Nephron progenitor cell (in vitro differentiated cells): ENCODE results near the gene CDC14C.
"Not testable (repeated sequence)": the region's sequence is repeated elsewhere in the genome, so short reads cannot be mapped to it uniquely, and the experiment has no call there.

Experiments used
- DNase-seq: peaks from one replicate; pipeline ENCODE4 v3.0.0; 2021
- H3K27ac Mint-ChIP-seq: 2 replicates; pipeline ENCODE4 v1.8.0; 2021; ENCODE audit warnings: mild to moderate bottlenecking, moderate library complexity, mixed read lengths
- H3K27me3 Mint-ChIP-seq: 2 replicates; pipeline ENCODE4 v1.8.0; 2021; ENCODE audit warnings: mild to moderate bottlenecking, low read depth, mixed read lengths; ENCODE audit not compliant: poor library complexity
- H3K36me3 Mint-ChIP-seq: 2 replicates; pipeline ENCODE4 v1.8.0; 2021; ENCODE audit warnings: low read depth, mixed read lengths
- H3K4me1 Mint-ChIP-seq: 2 replicates; pipeline ENCODE4 v1.8.0; 2021; ENCODE audit warnings: mixed read lengths
- H3K4me3 Mint-ChIP-seq: 2 replicates; pipeline ENCODE4 v1.8.0; 2021; ENCODE audit warnings: mild to moderate bottlenecking, moderate library complexity, mixed read lengths
- H3K9me3 Mint-ChIP-seq: 2 replicates; pipeline ENCODE4 v1.8.0; 2021; ENCODE audit warnings: mild to moderate bottlenecking, moderate library complexity, mixed read lengths
- TF ChIP-seq, protein P1 (sequence below): fragments of 200-600 bp; sonication (generic); IDR thresholded peaks from 2 replicates; pipeline ENCODE4 v1.5.0; 2021; ENCODE audit warnings: antibody characterized with exemption

The CDC14C gene

DNA sequence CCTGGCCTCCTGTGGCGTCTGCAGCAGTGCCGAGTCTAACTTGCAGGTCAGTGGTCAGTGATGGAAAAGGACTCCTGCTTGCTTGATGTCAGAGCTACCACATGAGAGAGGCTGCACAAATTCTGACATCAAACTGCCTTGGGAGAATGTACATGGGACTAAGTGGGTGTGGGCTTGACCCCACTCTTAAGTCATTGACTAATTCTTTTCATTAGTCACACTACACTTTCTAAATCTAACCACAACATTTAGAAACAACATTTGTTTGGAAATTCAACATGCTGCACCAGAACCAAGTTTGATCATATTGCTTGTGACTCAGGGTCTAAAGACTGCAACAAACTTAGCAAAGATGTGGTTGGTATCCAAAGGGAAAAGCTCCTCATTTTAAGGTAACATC, 24.4 kb upstream of the CDC14C start:
- no peak for DNase-seq
- Mint-ChIP-seq H3K27ac (no peak overlapping the region), H3K36me3 (no peaks in the 10 kb centered on the region), H3K27me3 (peaks cover 2% of the 10 kb centered on the region), H3K9me3 (peaks cover 2% of the 10 kb centered on the region), H3K4me1 (peaks cover 11% of the 10 kb centered on the region), H3K4me3 (no peak overlapping the region)
- TF ChIP-seq, protein P1, sequence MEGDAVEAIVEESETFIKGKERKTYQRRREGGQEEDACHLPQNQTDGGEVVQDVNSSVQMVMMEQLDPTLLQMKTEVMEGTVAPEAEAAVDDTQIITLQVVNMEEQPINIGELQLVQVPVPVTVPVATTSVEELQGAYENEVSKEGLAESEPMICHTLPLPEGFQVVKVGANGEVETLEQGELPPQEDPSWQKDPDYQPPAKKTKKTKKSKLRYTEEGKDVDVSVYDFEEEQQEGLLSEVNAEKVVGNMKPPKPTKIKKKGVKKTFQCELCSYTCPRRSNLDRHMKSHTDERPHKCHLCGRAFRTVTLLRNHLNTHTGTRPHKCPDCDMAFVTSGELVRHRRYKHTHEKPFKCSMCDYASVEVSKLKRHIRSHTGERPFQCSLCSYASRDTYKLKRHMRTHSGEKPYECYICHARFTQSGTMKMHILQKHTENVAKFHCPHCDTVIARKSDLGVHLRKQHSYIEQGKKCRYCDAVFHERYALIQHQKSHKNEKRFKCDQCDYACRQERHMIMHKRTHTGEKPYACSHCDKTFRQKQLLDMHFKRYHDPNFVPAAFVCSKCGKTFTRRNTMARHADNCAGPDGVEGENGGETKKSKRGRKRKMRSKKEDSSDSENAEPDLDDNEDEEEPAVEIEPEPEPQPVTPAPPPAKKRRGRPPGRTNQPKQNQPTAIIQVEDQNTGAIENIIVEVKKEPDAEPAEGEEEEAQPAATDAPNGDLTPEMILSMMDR: no peak

DNA sequence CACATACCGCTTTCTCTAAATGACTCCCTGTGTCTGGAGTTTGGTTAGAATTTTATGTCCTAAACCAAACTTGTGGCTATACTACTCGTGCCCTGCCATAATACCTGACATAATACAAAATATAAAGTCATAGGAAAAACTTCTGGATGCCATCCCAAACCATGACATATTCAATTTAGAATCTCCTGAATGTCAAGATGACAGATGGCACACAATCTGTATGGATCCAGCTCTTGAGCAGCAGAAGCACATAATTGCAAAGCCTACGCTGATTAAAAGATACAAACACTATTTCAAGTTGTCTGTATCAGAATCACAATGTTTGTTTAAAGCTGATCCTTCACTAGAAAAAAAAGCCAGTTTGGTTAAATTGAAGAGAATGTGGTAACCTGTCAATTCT, 22.4 kb upstream of the CDC14C start:
- H3K9me3 Mint-ChIP-seq: peaks cover 8% of the 10 kb centered on the region
- H3K27me3 Mint-ChIP-seq: peaks cover 2% of the 10 kb centered on the region
- no peak overlapping the region for H3K4me3 Mint-ChIP-seq
- peaks cover 11% of the 10 kb centered on the region for H3K4me1 Mint-ChIP-seq
- no peaks in the 10 kb centered on the region for H3K36me3 Mint-ChIP-seq
- TF ChIP-seq, protein P1: no peak
- no peak for DNase-seq
- H3K27ac Mint-ChIP-seq: no peak overlapping the region

DNA sequence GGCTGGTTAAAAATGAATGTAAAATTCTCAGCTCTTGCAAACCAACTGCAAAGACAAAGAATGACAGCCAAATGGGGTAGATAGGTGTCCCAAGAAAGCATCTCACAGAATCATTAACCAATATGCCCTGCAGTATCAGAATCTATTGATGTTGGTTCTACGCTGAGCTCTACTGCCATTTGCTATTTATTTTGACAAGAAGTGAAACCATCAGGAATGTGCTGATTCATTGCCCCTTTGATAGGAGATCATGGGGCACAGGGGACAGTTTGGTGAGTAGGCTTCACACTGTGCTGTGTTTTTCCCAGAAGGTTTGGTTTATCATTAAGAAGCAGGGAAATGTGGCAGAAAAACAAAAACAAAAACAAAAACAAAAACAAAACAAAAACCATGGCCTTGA, 19.4 kb upstream of the CDC14C start:
- peaks cover 4% of the 10 kb centered on the region for H3K4me1 Mint-ChIP-seq
- DNase-seq: no peak
- H3K27ac Mint-ChIP-seq: peak overlapping the region; percentile 42
- TF ChIP-seq, protein P1: no peak
- H3K4me3 Mint-ChIP-seq: no peak overlapping the region
- H3K9me3 Mint-ChIP-seq: peaks cover 13% of the 10 kb centered on the region
- peaks cover 2% of the 10 kb centered on the region for H3K27me3 Mint-ChIP-seq
- no peaks in the 10 kb centered on the region for H3K36me3 Mint-ChIP-seq

DNA sequence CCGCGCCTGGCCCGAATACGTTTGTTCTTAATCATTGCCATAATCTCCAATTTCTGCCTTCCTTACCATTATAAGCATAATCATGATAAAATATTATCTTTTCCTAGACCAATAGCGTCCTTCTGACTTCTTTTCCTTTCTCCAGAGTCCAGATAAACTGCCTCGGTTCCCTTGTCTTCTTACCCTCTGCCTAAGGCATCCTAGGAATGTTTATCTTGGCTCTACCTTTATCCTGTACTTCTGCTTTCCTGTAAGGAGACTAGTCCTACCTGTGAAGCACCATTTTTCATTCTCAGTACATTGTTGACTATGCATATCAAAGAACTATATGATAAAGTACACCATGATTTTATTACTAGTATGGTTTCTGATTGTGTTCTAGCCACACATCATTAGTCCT, 18.7 kb upstream of the CDC14C start:
- not testable (repeated sequence) for H3K4me1 Mint-ChIP-seq
- H3K27ac Mint-ChIP-seq: peak overlapping the region; percentile 44

DNA sequence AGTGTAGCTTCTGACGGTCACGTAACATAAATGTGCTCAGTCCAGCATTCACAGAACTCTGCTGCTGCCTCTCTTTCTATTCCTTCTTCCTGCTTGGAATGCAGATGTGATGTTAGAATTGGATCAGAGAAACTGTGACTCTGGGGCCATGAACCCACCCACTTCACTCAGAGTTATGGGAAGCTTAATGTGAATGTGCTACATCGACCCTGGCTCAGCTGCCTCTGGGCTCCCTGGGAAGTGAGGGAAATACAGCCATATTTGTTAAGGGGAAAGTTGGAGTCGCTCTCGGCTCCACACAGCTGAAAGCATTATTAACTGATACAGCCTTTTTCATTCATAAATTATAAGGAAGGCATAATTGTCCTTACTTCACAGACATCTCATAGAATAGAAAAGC, 14.5 kb upstream of the CDC14C start:
- not testable (repeated sequence) for DNase-seq, H3K4me1 Mint-ChIP-seq, H3K4me3 Mint-ChIP-seq, H3K36me3 Mint-ChIP-seq, H3K27ac Mint-ChIP-seq, H3K27me3 Mint-ChIP-seq
- peaks cover 28% of the 10 kb centered on the region for H3K9me3 Mint-ChIP-seq

More for the DNA sequence above, 18.7 kb upstream of the CDC14C start:
- peaks cover 13% of the 10 kb centered on the region for H3K9me3 Mint-ChIP-seq
- not testable (repeated sequence) for H3K4me3 Mint-ChIP-seq, H3K27me3 Mint-ChIP-seq, H3K36me3 Mint-ChIP-seq, DNase-seq

DNA sequence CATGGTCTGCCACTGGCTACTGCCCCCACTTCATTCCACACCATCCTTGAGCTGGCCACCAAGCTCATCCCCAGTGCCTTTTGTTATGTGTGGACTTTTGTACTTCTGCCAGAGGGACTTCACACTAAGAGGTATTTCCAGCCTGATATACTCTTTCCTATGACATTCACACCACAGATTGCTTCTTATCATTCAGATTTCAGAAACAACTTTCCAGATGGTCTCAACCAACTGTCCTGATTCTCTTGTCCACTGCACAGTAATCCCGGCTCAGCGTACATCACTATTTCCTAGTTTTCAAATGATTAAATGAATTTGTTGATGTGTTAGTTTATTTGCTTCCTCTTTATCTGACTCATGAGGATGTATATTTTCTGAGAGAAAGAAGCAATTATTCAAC, 7.1 kb downstream of the CDC14C start:
- H3K4me1 Mint-ChIP-seq: no peaks in the 10 kb centered on the region
- H3K9me3 Mint-ChIP-seq: no peaks in the 10 kb centered on the region
- H3K27me3 Mint-ChIP-seq: no peaks in the 10 kb centered on the region
- no peak overlapping the region for H3K4me3 Mint-ChIP-seq
- TF ChIP-seq, protein P1: no peak
- H3K27ac Mint-ChIP-seq: no peak overlapping the region
- no peaks in the 10 kb centered on the region for H3K36me3 Mint-ChIP-seq
- DNase-seq: no peak

DNA sequence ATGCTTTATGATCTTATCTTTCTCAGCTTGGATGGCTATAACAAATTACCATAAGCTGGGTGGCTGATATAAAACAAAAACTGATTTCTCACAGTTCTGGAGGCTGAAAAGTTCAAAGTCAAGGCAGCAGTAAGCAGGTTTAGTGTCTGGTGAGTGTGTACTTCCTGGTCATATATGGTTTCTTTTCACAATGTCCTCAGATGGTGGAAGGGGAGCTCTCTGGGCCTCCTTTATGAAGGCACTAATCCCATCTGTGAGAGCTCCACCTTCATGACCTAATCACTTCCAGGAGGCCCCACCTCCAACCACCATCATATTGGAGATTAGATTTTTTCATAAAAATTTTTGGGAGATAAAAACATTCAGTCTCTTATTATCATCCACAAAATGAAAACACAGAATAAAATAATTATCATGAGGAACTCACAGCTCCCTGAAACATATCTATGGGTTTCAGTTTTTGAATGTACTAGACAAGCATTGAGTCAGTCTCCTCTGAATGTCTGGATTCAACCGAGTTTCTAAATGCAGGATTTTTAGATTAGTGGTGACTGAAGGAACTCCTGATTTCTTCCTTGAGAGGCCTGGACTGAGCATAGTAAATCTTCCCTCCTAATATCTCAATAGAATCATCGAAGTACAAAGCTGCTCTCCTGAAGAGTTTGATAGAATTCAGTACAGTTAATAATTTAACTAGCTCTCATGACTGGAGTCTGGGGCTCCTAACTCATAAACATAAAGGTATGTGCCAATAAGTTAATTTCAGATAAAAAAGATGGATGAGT, 8.0 kb downstream of the CDC14C start:
- Mint-ChIP-seq H3K27me3 (no peaks in the 10 kb centered on the region), H3K9me3 (no peaks in the 10 kb centered on the region), H3K4me1 (no peaks in the 10 kb centered on the region), H3K36me3 (no peaks in the 10 kb centered on the region), H3K4me3 (no peak overlapping the region), H3K27ac (no peak overlapping the region)
- DNase-seq: no peak
- TF ChIP-seq, protein P1: no peak
